GM23338 (cell line): ENCODE data around the gene UQCRH. TPM values are rescaled to one million over a fixed set of nuclear protein-coding genes. Genes with fewer than 3 reads are reported as not detected.

ENCODE experiments used
- ATAC-seq: fragments of 200-7000 bp; cut with Tn5 transposase; 3 replicates; pipeline ENCODE4 v1.9.1; 2020
- DNase-seq: peaks from one replicate; pipeline ENCODE4 v3.0.0-alpha.2; 2015; ENCODE audit warnings: low spot score
- H2AFZ ChIP-seq: fragments of 200-600 bp; sonication (generic); 2 replicates; pipeline ENCODE4 v1.8.0; 2016; ENCODE audit warnings: antibody characterized with exemption, mild to moderate bottlenecking, moderate library complexity
- H3F3A ChIP-seq: fragments of 200-600 bp; sonication (generic); replicated peaks from 2 replicates; pipeline ENCODE4 v1.8.0; 2017; ENCODE audit warnings: antibody characterized with exemption, mixed run types, low read depth
- H3K27ac ChIP-seq: fragments of 200-600 bp; sonication (generic); 2 replicates; pipeline ENCODE4 v1.6.1; 2016; ENCODE audit warnings: low read depth
- H3K27me3 ChIP-seq: fragments of 200-600 bp; sonication (generic); 2 replicates; pipeline ENCODE4 v1.8.0; 2016; ENCODE audit warnings: mild to moderate bottlenecking, mixed run types, moderate library complexity; ENCODE audit not compliant: insufficient read depth
- H3K36me3 ChIP-seq: fragments of 200-600 bp; sonication (generic); 2 replicates; pipeline ENCODE4 v1.8.0; 2016; ENCODE audit warnings: mild to moderate bottlenecking; ENCODE audit not compliant: insufficient read depth
- H3K4me1 ChIP-seq: fragments of 200-600 bp; sonication (generic); 2 replicates; pipeline ENCODE4 v1.8.0; 2016; ENCODE audit warnings: mild to moderate bottlenecking, moderate library complexity; ENCODE audit not compliant: insufficient read depth
- H3K4me2 ChIP-seq: fragments of 200-600 bp; sonication (generic); 2 replicates; pipeline ENCODE4 v1.7.1; 2017; ENCODE audit warnings: mixed run types
- H3K4me3 ChIP-seq: fragments of 200-600 bp; sonication (generic); 2 replicates; pipeline ENCODE4 v1.6.1; 2016; ENCODE audit warnings: mixed run types
- H3K79me2 ChIP-seq: fragments of 200-600 bp; sonication (generic); replicated peaks from 2 replicates; pipeline ENCODE4 v1.8.0; 2017; ENCODE audit warnings: mild to moderate bottlenecking; ENCODE audit not compliant: insufficient read depth
- H3K9me2 ChIP-seq: fragments of 200-600 bp; sonication (generic); 2 replicates; pipeline ENCODE4 v1.8.0; 2017; ENCODE audit not compliant: insufficient read depth
- H4K20me1 ChIP-seq: fragments of 200-600 bp; sonication (generic); replicated peaks from 2 replicates; pipeline ENCODE4 v1.8.0; 2017; ENCODE audit warnings: mild to moderate bottlenecking; ENCODE audit not compliant: insufficient read depth
- H3K27ac Mint-ChIP-seq: 2 replicates; pipeline ENCODE4 v1.8.0; 2020; ENCODE audit warnings: inconsistent platforms, mild to moderate bottlenecking, moderate library complexity, mixed read lengths
- H3K27me3 Mint-ChIP-seq: 3 replicates; pipeline ENCODE4 v1.8.0; 2022; ENCODE audit warnings: low read depth, mild to moderate bottlenecking, moderate library complexity, mixed read lengths, inconsistent platforms; ENCODE audit not compliant: insufficient read depth, poor library complexity
- H3K36me3 Mint-ChIP-seq: 3 replicates; pipeline ENCODE4 v1.8.0; 2021; ENCODE audit warnings: low read depth, mild to moderate bottlenecking, inconsistent platforms, moderate library complexity, mixed read lengths
- H3K4me1 Mint-ChIP-seq: 3 replicates; pipeline ENCODE4 v1.8.0; 2020; ENCODE audit warnings: mild to moderate bottlenecking, inconsistent platforms, mixed read lengths
- H3K4me3 Mint-ChIP-seq: 3 replicates; pipeline ENCODE4 v1.8.0; 2021; ENCODE audit warnings: moderate library complexity, mild to moderate bottlenecking, inconsistent platforms, mixed read lengths
- H3K9me3 Mint-ChIP-seq: 3 replicates; pipeline ENCODE4 v1.8.0; 2020; ENCODE audit warnings: moderate library complexity, mild to moderate bottlenecking, inconsistent platforms, mixed read lengths
- CREB1 ChIP-seq: fragments of 250-450 bp; sonication (Bioruptor Pico); IDR thresholded peaks from 2 replicates; pipeline ENCODE4 v1.5.0; 2020; ENCODE audit warnings: low read depth, mild to moderate bottlenecking, moderate library complexity
- EZH2 ChIP-seq: fragments of 200-600 bp; sonication (generic); IDR thresholded peaks from one replicate; pipeline ENCODE4 v1.8.0; 2017; ENCODE audit warnings: antibody characterized with exemption, mild to moderate bottlenecking, low read depth; ENCODE audit not compliant: unreplicated experiment
- EZH2phosphoT487 ChIP-seq: fragments of 200-600 bp; sonication (generic); IDR thresholded peaks from one replicate; pipeline ENCODE4 v1.8.1; 2018; ENCODE audit warnings: antibody characterized with exemption; ENCODE audit not compliant: unreplicated experiment
- JUNB ChIP-seq: IDR thresholded peaks from one replicate; pipeline ENCODE4 v1.6.1; 2016; ENCODE audit warnings: antibody characterized with exemption; ENCODE audit not compliant: unreplicated experiment
- NANOG ChIP-seq: IDR thresholded peaks from 2 replicates; pipeline ENCODE4 v1.6.1; 2016; ENCODE audit warnings: antibody characterized with exemption, borderline replicate concordance
- POLR2AphosphoS5 ChIP-seq: IDR thresholded peaks from 2 replicates; pipeline ENCODE4 v1.6.1; 2016; ENCODE audit warnings: antibody characterized with exemption, low read depth
- STAT1 ChIP-seq: IDR thresholded peaks from one replicate; pipeline ENCODE4 v1.6.1; 2016; ENCODE audit warnings: antibody characterized with exemption; ENCODE audit not compliant: unreplicated experiment
- ZNF114 ChIP-seq: fragments of 250-450 bp; sonication (Bioruptor Pico); IDR thresholded peaks from 2 replicates; pipeline ENCODE4 v1.5.0; 2020; ENCODE audit warnings: mild to moderate bottlenecking, moderate library complexity
- ZNF331 ChIP-seq: fragments of 250-450 bp; sonication (Bioruptor Pico); IDR thresholded peaks from 2 replicates; pipeline ENCODE4 v1.5.0; 2020; ENCODE audit warnings: low read depth, mild to moderate bottlenecking, moderate library complexity
- polyA plus RNA-seq: library from polyadenylated mRNA; unstranded; fragments of >200 nt; fragmentation: Nextera tagmentation; extraction: Ambion mirVana; gene quantifications from 2 replicates; pipeline ENCODE4 v1.2.1, GENCODE V29; 2016
- total RNA-seq: library from RNA; depleted of rRNA; stranded (reverse); fragments of >200 nt; shearing (Covaris generic); gene quantifications from 2 replicates; pipeline ENCODE4 v1.2.3, GENCODE V29; 2014
- TF ChIP-seq, protein P1 (sequence below): IDR thresholded peaks from one replicate; pipeline ENCODE4 v1.6.1; 2018; ENCODE audit warnings: antibody characterized with exemption; ENCODE audit not compliant: unreplicated experiment
- TF ChIP-seq, protein P2 (sequence below): IDR thresholded peaks from 2 replicates; pipeline ENCODE4 v1.6.1; 2016; ENCODE audit warnings: antibody characterized with exemption
- TF ChIP-seq, protein P3 (sequence below), 2 experiments: fragments of 200-600 bp in 1 of 2; sonication (generic) in 1 of 2; conservative IDR thresholded peaks; 2 replicates each; pipeline versions ENCODE4 v1.5.1 to v1.6.1; 2016 to 2017; ENCODE audit warnings: antibody characterized with exemption in 2 of 2, low read depth in 2 of 2, mild to moderate bottlenecking in 2 of 2, moderate library complexity in 1 of 2
- TF ChIP-seq, protein P4 (sequence below): fragments of 250-450 bp; sonication (Bioruptor Pico); IDR thresholded peaks from 2 replicates; pipeline ENCODE4 v1.5.0; 2020; ENCODE audit warnings: mild to moderate bottlenecking, moderate library complexity

Gene UQCRH
- total and polyA plus RNA-seq, 2 experiments from 2014 or later: 579 to 1,330 TPM

DNA sequence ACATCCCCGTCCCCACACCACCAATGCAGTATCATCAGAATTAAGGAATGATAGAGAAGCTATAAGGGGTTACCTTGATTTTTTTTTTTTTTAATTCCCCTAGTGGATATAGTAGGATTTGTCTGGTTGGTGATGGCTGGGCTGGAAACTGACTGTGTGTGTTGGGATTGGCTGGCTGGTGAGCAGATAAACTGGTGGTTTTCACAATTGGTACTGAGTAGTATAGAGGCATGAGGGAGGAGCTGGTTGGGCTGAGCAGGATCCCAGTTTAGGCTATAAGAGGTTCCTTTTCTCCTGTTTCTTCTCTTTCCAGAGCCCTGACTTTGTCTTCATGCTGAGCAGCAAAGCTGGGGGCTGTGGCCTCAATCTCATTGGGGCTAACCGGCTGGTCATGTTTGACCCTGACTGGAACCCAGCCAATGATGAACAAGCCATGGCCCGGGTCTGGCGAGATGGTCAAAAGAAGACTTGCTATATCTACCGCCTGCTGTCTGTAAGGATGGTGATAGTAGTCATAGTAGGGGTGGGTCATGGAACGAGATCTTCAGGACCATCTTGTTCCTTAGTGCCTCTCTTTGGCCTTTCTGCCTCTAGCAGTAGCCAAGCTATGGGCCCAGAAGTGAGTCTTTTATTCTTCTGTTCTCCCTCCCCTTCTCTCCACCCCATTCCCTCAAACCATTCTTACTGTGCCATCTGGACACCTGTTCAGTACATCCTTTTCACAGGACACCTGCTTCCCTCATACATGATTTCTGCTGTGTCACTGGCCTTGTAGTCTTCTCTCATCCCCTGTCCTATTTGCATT lies 29.1 kb upstream of the UQCRH start:
- Mint-ChIP-seq H3K27ac (no peak overlapping the region), H3K36me3 (peaks cover 89% of the 10 kb centered on the region), H3K4me1 (no peaks in the 10 kb centered on the region; the same call in 1 of the 3 replicates), H3K4me3 (no peak overlapping the region), H3K9me3 (no peaks in the 10 kb centered on the region), H3K27me3 (peaks cover 5% of the 10 kb centered on the region)
- Histone ChIP-seq H3K9me2 (no peaks in the 10 kb centered on the region), H3K36me3 (peaks cover 70% of the 10 kb centered on the region), H3K4me2 (no peak overlapping the region), H3K4me1 (no peaks in the 10 kb centered on the region), H3K79me2 (no peaks in the 10 kb centered on the region), H3K27me3 (no peaks in the 10 kb centered on the region), H2AFZ (no peak overlapping the region), H3K27ac (no peak overlapping the region), H4K20me1 (no peaks in the 10 kb centered on the region; the same call in 1 of the 2 replicates), H3F3A (0 out of 2 replicates have a peak, but pooled peaks cover 11% of the 10 kb centered on the region), H3K4me3 (no peak overlapping the region)
- TF ChIP-seq EZH2phosphoT487 (no peak), NANOG (no peak), POLR2AphosphoS5 (no peak), JUNB (no peak), EZH2 (no peak), CREB1 (CRISPR knock-in tag) (no peak), STAT1 (no peak), ZNF331 (CRISPR knock-in tag) (no peak), ZNF114 (CRISPR knock-in tag) (no peak)
- TF ChIP-seq, protein P1, sequence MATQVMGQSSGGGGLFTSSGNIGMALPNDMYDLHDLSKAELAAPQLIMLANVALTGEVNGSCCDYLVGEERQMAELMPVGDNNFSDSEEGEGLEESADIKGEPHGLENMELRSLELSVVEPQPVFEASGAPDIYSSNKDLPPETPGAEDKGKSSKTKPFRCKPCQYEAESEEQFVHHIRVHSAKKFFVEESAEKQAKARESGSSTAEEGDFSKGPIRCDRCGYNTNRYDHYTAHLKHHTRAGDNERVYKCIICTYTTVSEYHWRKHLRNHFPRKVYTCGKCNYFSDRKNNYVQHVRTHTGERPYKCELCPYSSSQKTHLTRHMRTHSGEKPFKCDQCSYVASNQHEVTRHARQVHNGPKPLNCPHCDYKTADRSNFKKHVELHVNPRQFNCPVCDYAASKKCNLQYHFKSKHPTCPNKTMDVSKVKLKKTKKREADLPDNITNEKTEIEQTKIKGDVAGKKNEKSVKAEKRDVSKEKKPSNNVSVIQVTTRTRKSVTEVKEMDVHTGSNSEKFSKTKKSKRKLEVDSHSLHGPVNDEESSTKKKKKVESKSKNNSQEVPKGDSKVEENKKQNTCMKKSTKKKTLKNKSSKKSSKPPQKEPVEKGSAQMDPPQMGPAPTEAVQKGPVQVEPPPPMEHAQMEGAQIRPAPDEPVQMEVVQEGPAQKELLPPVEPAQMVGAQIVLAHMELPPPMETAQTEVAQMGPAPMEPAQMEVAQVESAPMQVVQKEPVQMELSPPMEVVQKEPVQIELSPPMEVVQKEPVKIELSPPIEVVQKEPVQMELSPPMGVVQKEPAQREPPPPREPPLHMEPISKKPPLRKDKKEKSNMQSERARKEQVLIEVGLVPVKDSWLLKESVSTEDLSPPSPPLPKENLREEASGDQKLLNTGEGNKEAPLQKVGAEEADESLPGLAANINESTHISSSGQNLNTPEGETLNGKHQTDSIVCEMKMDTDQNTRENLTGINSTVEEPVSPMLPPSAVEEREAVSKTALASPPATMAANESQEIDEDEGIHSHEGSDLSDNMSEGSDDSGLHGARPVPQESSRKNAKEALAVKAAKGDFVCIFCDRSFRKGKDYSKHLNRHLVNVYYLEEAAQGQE: no peak
- TF ChIP-seq, protein P2, sequence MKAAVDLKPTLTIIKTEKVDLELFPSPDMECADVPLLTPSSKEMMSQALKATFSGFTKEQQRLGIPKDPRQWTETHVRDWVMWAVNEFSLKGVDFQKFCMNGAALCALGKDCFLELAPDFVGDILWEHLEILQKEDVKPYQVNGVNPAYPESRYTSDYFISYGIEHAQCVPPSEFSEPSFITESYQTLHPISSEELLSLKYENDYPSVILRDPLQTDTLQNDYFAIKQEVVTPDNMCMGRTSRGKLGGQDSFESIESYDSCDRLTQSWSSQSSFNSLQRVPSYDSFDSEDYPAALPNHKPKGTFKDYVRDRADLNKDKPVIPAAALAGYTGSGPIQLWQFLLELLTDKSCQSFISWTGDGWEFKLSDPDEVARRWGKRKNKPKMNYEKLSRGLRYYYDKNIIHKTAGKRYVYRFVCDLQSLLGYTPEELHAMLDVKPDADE: no peak
- TF ChIP-seq, protein P3, sequence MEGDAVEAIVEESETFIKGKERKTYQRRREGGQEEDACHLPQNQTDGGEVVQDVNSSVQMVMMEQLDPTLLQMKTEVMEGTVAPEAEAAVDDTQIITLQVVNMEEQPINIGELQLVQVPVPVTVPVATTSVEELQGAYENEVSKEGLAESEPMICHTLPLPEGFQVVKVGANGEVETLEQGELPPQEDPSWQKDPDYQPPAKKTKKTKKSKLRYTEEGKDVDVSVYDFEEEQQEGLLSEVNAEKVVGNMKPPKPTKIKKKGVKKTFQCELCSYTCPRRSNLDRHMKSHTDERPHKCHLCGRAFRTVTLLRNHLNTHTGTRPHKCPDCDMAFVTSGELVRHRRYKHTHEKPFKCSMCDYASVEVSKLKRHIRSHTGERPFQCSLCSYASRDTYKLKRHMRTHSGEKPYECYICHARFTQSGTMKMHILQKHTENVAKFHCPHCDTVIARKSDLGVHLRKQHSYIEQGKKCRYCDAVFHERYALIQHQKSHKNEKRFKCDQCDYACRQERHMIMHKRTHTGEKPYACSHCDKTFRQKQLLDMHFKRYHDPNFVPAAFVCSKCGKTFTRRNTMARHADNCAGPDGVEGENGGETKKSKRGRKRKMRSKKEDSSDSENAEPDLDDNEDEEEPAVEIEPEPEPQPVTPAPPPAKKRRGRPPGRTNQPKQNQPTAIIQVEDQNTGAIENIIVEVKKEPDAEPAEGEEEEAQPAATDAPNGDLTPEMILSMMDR (conservative IDR thresholded peaks at IDR 0.05; ENCODE audit: low read depth in 2 of 2): no peak
- TF ChIP-seq, protein P4, sequence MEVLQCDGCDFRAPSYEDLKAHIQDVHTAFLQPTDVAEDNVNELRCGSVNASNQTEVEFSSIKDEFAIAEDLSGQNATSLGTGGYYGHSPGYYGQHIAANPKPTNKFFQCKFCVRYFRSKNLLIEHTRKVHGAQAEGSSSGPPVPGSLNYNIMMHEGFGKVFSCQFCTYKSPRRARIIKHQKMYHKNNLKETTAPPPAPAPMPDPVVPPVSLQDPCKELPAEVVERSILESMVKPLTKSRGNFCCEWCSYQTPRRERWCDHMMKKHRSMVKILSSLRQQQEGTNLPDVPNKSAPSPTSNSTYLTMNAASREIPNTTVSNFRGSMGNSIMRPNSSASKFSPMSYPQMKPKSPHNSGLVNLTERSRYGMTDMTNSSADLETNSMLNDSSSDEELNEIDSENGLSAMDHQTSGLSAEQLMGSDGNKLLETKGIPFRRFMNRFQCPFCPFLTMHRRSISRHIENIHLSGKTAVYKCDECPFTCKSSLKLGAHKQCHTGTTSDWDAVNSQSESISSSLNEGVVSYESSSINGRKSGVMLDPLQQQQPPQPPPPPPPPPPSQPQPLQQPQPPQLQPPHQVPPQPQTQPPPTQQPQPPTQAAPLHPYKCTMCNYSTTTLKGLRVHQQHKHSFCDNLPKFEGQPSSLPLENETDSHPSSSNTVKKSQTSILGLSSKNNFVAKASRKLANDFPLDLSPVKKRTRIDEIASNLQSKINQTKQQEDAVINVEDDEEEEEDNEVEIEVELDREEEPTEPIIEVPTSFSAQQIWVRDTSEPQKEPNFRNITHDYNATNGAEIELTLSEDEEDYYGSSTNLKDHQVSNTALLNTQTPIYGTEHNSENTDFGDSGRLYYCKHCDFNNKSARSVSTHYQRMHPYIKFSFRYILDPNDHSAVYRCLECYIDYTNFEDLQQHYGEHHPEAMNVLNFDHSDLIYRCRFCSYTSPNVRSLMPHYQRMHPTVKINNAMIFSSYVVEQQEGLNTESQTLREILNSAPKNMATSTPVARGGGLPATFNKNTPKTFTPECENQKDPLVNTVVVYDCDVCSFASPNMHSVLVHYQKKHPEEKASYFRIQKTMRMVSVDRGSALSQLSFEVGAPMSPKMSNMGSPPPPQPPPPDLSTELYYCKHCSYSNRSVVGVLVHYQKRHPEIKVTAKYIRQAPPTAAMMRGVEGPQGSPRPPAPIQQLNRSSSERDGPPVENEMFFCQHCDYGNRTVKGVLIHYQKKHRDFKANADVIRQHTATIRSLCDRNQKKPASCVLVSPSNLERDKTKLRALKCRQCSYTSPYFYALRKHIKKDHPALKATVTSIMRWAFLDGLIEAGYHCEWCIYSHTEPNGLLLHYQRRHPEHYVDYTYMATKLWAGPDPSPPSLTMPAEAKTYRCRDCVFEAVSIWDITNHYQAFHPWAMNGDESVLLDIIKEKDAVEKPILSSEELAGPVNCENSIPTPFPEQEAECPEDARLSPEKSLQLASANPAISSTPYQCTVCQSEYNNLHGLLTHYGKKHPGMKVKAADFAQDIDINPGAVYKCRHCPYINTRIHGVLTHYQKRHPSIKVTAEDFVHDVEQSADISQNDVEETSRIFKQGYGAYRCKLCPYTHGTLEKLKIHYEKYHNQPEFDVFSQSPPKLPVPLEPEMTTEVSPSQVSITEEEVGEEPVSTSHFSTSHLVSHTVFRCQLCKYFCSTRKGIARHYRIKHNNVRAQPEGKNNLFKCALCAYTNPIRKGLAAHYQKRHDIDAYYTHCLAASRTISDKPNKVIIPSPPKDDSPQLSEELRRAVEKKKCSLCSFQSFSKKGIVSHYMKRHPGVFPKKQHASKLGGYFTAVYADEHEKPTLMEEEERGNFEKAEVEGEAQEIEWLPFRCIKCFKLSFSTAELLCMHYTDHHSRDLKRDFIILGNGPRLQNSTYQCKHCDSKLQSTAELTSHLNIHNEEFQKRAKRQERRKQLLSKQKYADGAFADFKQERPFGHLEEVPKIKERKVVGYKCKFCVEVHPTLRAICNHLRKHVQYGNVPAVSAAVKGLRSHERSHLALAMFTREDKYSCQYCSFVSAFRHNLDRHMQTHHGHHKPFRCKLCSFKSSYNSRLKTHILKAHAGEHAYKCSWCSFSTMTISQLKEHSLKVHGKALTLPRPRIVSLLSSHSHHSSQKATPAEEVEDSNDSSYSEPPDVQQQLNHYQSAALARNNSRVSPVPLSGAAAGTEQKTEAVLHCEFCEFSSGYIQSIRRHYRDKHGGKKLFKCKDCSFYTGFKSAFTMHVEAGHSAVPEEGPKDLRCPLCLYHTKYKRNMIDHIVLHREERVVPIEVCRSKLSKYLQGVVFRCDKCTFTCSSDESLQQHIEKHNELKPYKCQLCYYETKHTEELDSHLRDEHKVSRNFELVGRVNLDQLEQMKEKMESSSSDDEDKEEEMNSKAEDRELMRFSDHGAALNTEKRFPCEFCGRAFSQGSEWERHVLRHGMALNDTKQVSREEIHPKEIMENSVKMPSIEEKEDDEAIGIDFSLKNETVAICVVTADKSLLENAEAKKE (CRISPR knock-in tag): no peak
- no peak for DNase-seq
- ATAC-seq: no peak
